ENCODE measurements around the gene XCL2.
"Not testable (repeated sequence)": the region's sequence is repeated elsewhere in the genome, so short reads cannot be mapped to it uniquely, and the experiment has no call there.

The XCL2 gene

DNA sequence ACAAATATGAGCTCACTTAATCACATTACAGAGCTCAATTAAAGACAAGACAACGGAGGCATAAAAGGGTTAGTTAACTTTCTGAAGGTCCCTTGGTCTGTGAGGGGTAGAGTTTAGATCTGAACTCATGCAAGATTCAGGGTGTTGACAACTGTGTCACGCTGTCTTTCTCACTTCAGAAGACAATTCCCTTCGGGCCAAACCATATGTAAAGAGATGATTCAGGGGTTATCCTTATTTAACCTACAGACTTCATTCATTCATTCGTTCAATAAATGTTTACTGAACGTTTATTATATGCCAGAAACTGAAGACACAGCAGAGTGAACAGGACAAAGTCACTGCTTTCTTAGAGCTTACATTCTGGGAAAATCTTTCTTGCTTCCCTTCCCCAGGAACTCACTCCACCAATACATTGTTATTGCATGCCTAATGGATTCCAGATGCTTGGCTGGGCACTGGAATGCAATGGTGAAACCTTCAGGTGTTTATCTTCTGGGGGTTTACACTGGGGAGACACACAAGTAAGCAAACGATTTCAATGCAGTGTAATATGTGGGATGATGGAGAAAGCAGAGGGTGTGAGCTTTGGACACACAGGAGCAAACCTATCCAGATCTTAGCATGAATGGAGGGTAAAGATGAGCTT, 39.0 kb upstream of the XCL2 start:
- H3K4me3 ChIP-seq (ENCODE audit: low read length) = no peak overlapping the region
- TF ChIP-seq, protein P1, sequence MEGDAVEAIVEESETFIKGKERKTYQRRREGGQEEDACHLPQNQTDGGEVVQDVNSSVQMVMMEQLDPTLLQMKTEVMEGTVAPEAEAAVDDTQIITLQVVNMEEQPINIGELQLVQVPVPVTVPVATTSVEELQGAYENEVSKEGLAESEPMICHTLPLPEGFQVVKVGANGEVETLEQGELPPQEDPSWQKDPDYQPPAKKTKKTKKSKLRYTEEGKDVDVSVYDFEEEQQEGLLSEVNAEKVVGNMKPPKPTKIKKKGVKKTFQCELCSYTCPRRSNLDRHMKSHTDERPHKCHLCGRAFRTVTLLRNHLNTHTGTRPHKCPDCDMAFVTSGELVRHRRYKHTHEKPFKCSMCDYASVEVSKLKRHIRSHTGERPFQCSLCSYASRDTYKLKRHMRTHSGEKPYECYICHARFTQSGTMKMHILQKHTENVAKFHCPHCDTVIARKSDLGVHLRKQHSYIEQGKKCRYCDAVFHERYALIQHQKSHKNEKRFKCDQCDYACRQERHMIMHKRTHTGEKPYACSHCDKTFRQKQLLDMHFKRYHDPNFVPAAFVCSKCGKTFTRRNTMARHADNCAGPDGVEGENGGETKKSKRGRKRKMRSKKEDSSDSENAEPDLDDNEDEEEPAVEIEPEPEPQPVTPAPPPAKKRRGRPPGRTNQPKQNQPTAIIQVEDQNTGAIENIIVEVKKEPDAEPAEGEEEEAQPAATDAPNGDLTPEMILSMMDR (conservative IDR thresholded peaks at IDR 0.05; ENCODE audit: low read depth, low read length) = no peak
- DNase-seq (ENCODE audit: low read depth) = no peak

DNA sequence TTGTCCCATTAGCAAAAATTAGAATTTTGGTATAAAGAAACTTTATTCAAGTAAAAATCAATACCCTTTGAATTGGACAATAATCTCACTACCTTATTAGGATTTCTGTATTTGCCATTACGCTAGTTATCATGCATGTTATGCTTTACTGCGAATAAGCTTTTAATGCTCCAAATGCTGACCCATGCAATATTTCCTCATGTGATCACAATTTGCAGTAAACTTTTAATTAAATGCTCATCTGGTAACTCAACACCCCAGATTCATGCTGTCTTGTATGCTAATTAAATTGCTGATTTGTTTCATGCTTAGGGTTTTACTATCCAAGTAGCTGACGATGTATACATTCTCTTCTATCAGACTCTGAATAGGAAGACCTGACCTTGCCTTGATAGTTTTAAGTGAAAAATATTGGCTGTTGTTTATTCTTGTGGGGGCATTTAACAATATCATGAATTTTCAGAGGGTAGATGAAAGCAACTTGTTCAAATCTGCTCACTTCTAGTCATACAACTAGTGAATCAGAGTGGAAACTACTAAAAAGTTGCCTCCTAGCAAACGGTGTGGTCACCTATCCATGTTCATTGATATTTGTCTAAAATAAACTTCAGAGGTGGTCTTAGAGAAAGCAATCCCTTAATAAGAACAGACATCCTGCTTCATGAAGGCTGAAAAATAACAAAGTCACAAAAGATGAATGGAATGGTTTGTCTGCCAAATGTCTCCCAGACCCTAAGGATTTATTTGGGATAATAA, 38.2 kb upstream of the XCL2 start:
- H3K4me3 ChIP-seq (ENCODE audit: low read length) = no peak overlapping the region
- DNase-seq (ENCODE audit: low read depth) = no peak
- TF ChIP-seq, protein P1 (conservative IDR thresholded peaks at IDR 0.05; ENCODE audit: low read depth, low read length) = no peak

DNA sequence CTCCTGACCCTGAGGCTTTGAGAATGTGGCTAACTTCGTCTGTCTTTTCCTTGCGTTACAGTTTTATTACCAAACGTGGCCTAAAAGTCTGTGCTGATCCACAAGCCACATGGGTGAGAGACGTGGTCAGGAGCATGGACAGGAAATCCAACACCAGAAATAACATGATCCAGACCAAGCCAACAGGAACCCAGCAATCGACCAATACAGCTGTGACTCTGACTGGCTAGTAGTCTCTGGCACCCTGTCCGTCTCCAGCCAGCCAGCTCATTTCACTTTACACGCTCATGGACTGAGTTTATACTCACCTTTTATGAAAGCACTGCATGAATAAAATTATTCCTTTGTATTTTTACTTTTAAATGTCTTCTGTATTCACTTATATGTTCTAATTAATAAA, 37.2 kb upstream of the XCL2 start:
- H3K4me3 ChIP-seq (ENCODE audit: low read length); DNase-seq (ENCODE audit: low read depth): not testable (repeated sequence)

DNA sequence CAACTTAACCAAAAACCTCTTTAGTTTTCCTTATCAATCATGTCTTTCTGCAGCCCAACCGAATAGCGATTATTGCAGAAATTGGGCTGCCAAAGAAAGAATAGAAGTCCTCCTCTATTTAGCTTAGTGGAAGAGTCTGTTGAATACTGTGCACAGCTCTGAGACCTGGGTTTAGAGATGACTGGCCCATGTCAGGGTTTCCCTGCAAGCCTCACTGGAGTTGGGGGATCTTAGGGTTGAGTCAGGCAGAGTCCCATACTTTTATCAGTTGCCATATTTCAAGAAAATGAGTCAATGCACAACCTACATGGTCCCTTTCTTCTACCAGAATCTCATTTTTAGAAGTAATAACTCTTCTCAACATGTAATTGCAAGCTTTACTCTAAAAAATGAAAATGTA, 36.5 kb upstream of the XCL2 start:
- not testable (repeated sequence) for DNase-seq (ENCODE audit: low read depth); H3K4me3 ChIP-seq (ENCODE audit: low read length)

DNA sequence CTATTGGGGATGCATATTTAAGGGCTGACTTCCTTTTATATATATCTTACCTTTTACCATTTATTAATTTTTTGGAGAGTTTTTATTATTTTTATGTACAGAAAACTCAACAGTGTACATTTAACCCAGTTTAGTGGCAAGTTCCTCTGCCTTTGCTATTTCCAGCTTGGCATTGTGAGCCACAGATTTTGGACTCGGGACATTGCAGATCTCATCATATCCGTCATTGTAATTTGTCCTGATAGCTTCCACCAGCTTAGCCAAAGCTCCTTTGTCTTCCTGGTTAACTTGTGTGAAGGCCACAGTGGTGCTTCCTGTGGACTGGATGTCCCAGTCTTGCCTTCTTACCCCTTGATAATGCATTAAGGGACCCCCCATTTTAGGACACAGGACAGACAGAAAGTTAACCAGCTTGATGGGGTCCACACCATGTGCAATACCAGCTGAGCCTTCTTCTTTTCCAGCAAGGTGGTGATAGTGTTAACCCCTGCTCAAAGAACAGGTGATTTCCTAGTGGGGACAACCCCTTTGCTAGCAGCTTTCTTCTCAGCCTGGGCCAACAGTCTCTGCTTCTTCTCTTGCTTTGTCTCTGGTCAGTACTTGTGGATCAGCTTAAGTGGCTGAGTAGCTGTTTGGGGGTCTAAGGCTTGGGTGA, 34.9 kb upstream of the XCL2 start:
- not testable (repeated sequence) for DNase-seq (ENCODE audit: low read depth); H3K4me3 ChIP-seq (ENCODE audit: low read length)

DNA sequence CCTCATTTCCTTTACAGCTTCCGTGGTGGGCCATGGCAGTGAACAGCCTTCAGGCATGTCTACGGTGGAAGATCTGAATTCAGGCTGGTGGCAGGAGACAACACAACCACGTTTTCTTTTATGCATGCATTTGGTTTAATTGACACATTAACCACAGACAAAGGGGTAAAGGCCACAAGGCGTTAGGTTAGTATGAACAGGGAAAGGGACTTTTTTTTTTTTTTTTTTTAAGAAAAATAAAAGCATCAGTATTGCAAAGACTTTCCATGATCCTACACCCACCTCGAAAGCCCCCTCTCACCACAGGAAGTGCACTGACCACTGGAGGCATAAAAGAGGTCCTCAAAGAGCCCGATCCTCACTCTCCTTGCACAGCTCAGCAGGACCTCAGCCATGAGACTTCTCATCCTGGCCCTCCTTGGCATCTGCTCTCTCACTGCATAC, 32.5 kb upstream of the XCL2 start, which contains the start of gene XCL1:
XCL1 (plus strand) TSS at position 361 of the 444 bp plus-strand sequence; CDS start at position 394, 33 bp downstream.
- H3K4me3 ChIP-seq (ENCODE audit: low read length); DNase-seq (ENCODE audit: low read depth): not testable (repeated sequence)

DNA sequence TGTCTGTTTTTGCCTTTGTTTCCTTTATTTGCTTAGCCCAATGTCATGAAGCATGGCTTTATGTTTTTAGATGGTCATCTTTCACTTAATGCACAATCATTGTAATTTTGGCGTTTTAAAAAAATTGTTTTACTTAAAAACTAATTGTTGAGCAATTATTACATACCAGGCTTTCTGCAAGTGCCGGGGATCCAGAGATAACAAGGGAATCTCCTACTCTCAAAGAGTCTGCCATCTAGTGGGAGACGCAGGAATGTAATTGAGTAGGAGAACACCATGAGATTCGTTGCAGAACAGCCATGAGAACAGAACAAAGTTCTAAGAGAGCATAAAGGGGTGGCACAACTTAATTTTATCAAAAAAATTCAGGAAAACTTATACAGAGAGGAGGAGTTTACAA, 30.4 kb upstream of the XCL2 start:
- DNase-seq (ENCODE audit: low read depth); H3K4me3 ChIP-seq (ENCODE audit: low read length): not testable (repeated sequence)
- TF ChIP-seq, protein P1 (conservative IDR thresholded peaks at IDR 0.05; ENCODE audit: low read depth, low read length) = peak; percentile 59

DNA sequence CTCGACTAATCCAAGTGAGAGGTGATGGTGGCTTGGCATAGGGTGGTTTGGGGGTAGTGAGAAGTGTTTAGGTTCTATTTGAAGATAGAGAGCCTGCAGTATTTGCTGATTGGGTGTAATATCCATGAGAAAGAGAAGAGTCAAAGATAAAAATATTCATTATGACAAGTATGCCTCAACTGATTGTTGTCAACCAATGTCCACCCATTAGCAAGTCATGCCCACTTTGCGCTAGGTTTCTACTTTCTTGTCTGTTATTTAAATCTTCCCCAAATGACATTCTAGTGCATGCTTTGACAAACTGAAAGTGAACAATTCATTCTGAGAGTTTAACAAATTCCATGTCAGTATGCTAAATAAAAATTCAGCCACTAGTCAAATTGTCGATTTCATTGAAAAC, 28.8 kb upstream of the XCL2 start:
- H3K4me3 ChIP-seq (ENCODE audit: low read length) = no peak overlapping the region
- TF ChIP-seq, protein P1 (conservative IDR thresholded peaks at IDR 0.05; ENCODE audit: low read depth, low read length) = no peak
- DNase-seq (ENCODE audit: low read depth) = no peak

DNA sequence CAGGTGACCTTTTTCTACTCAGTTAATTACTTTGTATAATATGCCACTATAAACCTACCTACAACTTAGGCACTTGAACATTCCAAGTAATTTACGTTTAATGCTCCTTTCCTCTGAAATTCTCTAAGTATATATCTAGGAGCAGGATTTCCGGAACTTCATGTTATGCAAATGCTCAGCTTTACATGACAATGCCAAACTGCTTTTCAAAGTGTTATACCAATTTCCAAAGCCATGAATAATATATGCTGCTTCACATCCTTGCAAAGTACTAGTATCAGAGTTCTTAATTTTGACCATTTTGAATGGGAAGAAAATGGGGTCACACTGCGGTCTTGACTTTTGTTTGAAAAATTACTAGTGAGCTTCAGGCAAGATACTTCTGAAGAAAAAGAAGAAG, 26.9 kb upstream of the XCL2 start:
- no peak overlapping the region for H3K4me3 ChIP-seq (ENCODE audit: low read length)
- TF ChIP-seq, protein P1 (conservative IDR thresholded peaks at IDR 0.05; ENCODE audit: low read depth, low read length) = no peak
- no peak for DNase-seq (ENCODE audit: low read depth)

Data from retinal pigment epithelial cell (primary cell).